ENCODE data around the gene APOA4. TPM values are rescaled to one million over a fixed set of nuclear protein-coding genes. Genes with fewer than 3 reads are reported as not detected.

The APOA4 gene
- total RNA-seq (not detected in 2 replicates), polyA plus RNA-seq (not detected in 2 replicates), polyA minus RNA-seq (not detected in 2 replicates)
- not detected for total RNA-seq (2013)

- Mint-ChIP-seq H3K4me1 (no peaks in the 10 kb centered on the region), H3K9me3 (ENCODE audit: insufficient read depth) (no peaks in the 10 kb centered on the region), H3K27me3 (no peaks in the 10 kb centered on the region), H3K4me3 (no peak within 1 kb of the TSS), H3K27ac (no peak within 1 kb of the TSS)
- TF ChIP-seq CTCF (IDR thresholded peaks at IDR 0.05) = no peak
- TF ChIP-seq EZH2 (IDR thresholded peaks at IDR 0.05; ENCODE audit: borderline replicate concordance, insufficient read depth, low read depth, low read length, poor library complexity, severe bottlenecking) = no peak
- no peaks in the 10 kb centered on the region for H3K4me1 ChIP-seq (ENCODE audit: control insufficient read depth in 2 of 2, insufficient read depth in 2 of 2, low read length in 2 of 2)
- ChIA-PET POLR2A (no interaction called here), CTCF (interaction anchor here (0.6 kb wide), 1 partner anchor 22 kb away, joined by 6 read pairs; no protein-coding TSS in a partner anchor)
- no peak within 1 kb of the TSS for H3K27ac ChIP-seq (ENCODE audit: low read length in 2 of 2)
- H3K9me3 ChIP-seq (ENCODE audit: control extremely low read depth in 1 of 3, control insufficient read depth in 2 of 3, insufficient read depth in 1 of 3, low read length in 2 of 3) = no peaks in the 10 kb centered on the region
- no peak for DNase-seq
- no peaks in the 10 kb centered on the region for H3K36me3 ChIP-seq (replicated peaks in 1 of 2; ENCODE audit: control extremely low read depth in 1 of 2, control insufficient read depth in 1 of 2, extremely low read depth in 1 of 2, insufficient read depth in 2 of 2, low read length in 1 of 2)
- H3K79me2 ChIP-seq (ENCODE audit: control insufficient read depth, insufficient read depth, low read length) = no peaks in the 10 kb centered on the region
- no peak within 1 kb of the TSS for H3K9ac ChIP-seq (ENCODE audit: low read length)
- no peak within 1 kb of the TSS for H2AFZ ChIP-seq (ENCODE audit: insufficient read depth, low read depth, low read length, poor library complexity, severe bottlenecking)
- H4K20me1 ChIP-seq (ENCODE audit: control insufficient read depth, insufficient read depth, low read length, poor library complexity, severe bottlenecking) = no peaks in the 10 kb centered on the region
- peaks cover 0 to 2% (median 0%) of the 10 kb centered on the region in 4 experiments for H3K27me3 ChIP-seq (replicated peaks in 1 of 4; ENCODE audit: control extremely low read depth in 1 of 4, control insufficient read depth in 3 of 4, insufficient read depth in 4 of 4, low read length in 3 of 4)
- H3K4me2 ChIP-seq (replicated peaks; ENCODE audit: low read depth, low read length, poor library complexity, severe bottlenecking) = no peak within 1 kb of the TSS
- 85% methylated on average over 13 of the region's 16 CpGs for WGBS (ENCODE audit: insufficient coverage)
- ATAC-seq (ENCODE audit: low read depth) = no peak
- intact Hi-C loops (cut with micrococcal nuclease) = no loop called here
- H3K4me3 ChIP-seq (ENCODE audit: control extremely low read depth in 1 of 5, extremely low read depth in 1 of 5, insufficient read depth in 1 of 5, low read depth in 2 of 5, low read length in 4 of 5) = no peak within 1 kb of the TSS
Observed at GRCh38 chr11:116823031-116823843, at the start of gene APOA4. TSS of gene APOA4 (minus strand) at chr11:116823304. CDS start at chr11:116823191, 113 bp downstream.

DNA sequence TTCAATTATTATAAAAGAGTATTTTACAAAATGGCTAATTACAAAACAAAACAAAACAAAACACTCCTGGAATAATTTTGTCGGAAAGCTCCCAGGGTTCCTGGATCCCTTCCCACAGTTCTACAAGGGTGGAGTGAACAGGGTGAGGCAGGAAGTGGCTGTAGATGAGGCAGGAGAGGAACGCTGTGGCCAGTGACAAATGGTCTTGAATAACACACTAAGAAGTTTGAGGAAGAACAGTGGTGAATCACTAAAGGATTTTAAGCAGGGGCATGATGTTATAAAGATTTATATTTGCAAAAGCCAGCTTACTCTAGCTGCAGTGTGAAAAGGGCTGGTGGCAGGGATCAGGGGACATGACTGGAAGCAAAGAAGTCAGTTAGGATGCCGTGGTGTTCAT is 48.1 kb upstream of the APOA4 start:
- Histone ChIP-seq H4K20me1 (ENCODE audit: control insufficient read depth, insufficient read depth, low read length, poor library complexity, severe bottlenecking) (no peaks in the 10 kb centered on the region), H3K79me2 (ENCODE audit: control insufficient read depth, insufficient read depth, low read length) (no peaks in the 10 kb centered on the region), H3K4me2 (replicated peaks; ENCODE audit: low read depth, low read length, poor library complexity, severe bottlenecking) (no peak overlapping the region), H3K27me3 (replicated peaks in 1 of 4; ENCODE audit: control extremely low read depth in 1 of 4, control insufficient read depth in 3 of 4, insufficient read depth in 4 of 4, low read length in 3 of 4) (no peaks in the 10 kb centered on the region), H3K9me3 (ENCODE audit: control extremely low read depth in 1 of 3, control insufficient read depth in 2 of 3, insufficient read depth in 1 of 3, low read length in 2 of 3) (no peaks in the 10 kb centered on the region), H3K9ac (ENCODE audit: low read length) (no peak overlapping the region), H2AFZ (ENCODE audit: insufficient read depth, low read depth, low read length, poor library complexity, severe bottlenecking) (no peak overlapping the region), H3K4me3 (ENCODE audit: control extremely low read depth in 1 of 5, extremely low read depth in 1 of 5, insufficient read depth in 1 of 5, low read depth in 2 of 5, low read length in 4 of 5) (no peak overlapping the region), H3K4me1 (ENCODE audit: control insufficient read depth in 2 of 2, insufficient read depth in 2 of 2, low read length in 2 of 2) (no peaks in the 10 kb centered on the region), H3K36me3 (replicated peaks in 1 of 2; ENCODE audit: control extremely low read depth in 1 of 2, control insufficient read depth in 1 of 2, extremely low read depth in 1 of 2, insufficient read depth in 2 of 2, low read length in 1 of 2) (peaks cover 14 to 93% of the 10 kb centered on the region in 2 experiments), H3K27ac (ENCODE audit: low read length in 2 of 2) (no peak overlapping the region)
- DNase-seq = no peak
- no peak for ATAC-seq (ENCODE audit: low read depth)
- Mint-ChIP-seq H3K27me3 (no peaks in the 10 kb centered on the region), H3K9me3 (ENCODE audit: insufficient read depth) (no peaks in the 10 kb centered on the region), H3K4me3 (no peak overlapping the region), H3K4me1 (no peaks in the 10 kb centered on the region), H3K27ac (no peak overlapping the region)
- WGBS (ENCODE audit: insufficient coverage) = 70% methylated on average over 2 of the region's 3 CpGs
- ChIA-PET POLR2A (no interaction called here), CTCF (interaction anchor here (2.7 kb wide), 1 partner anchor 235 kb away, joined by 16 read pairs; no protein-coding TSS in a partner anchor)
- TF ChIP-seq EZH2 (IDR thresholded peaks at IDR 0.05; ENCODE audit: borderline replicate concordance, insufficient read depth, low read depth, low read length, poor library complexity, severe bottlenecking) = no peak
- TF ChIP-seq CTCF (IDR thresholded peaks at IDR 0.05) = no peak
- intact Hi-C loops (cut with micrococcal nuclease) = loop anchor here (10.0 kb wide), 1 partner anchor 76 kb away; the partner anchor contains the start of gene APOA5
